Peyer's patch (tissue), 4 donors: ENCODE results near the gene SYNJ2.

Experiments
- POLR2A ChIP-seq, 2 donors: fragments of 450-650 bp; IDR thresholded peaks; one replicate each; pipeline ENCODE4 v1.5.1; 2017; ENCODE audit warnings: antibody characterized with exemption in 2 of 2, mild to moderate bottlenecking in 2 of 2, moderate library complexity in 2 of 2
- TF ChIP-seq, protein P1 (sequence below), 6 experiments: fragments of 450-650 bp in 4 of 6; fragments of 200-600 bp in 2 of 6; sonication (generic) in 1 of 6; IDR thresholded peaks; one replicate each; pipeline ENCODE4 v1.5.1; 2017 to 2019; ENCODE audit warnings: antibody characterized with exemption in 6 of 6, mild to moderate bottlenecking in 3 of 6, moderate library complexity in 1 of 6

- TF ChIP-seq, protein P1, sequence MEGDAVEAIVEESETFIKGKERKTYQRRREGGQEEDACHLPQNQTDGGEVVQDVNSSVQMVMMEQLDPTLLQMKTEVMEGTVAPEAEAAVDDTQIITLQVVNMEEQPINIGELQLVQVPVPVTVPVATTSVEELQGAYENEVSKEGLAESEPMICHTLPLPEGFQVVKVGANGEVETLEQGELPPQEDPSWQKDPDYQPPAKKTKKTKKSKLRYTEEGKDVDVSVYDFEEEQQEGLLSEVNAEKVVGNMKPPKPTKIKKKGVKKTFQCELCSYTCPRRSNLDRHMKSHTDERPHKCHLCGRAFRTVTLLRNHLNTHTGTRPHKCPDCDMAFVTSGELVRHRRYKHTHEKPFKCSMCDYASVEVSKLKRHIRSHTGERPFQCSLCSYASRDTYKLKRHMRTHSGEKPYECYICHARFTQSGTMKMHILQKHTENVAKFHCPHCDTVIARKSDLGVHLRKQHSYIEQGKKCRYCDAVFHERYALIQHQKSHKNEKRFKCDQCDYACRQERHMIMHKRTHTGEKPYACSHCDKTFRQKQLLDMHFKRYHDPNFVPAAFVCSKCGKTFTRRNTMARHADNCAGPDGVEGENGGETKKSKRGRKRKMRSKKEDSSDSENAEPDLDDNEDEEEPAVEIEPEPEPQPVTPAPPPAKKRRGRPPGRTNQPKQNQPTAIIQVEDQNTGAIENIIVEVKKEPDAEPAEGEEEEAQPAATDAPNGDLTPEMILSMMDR (IDR thresholded peaks at IDR 0.05) = no peak
- TF ChIP-seq POLR2A (IDR thresholded peaks at IDR 0.05) = no peak
These were observed 20.4 kb upstream of the SYNJ2 start for GRCh38 chr6:157961153-157961831.
